HG03175 (cell line): ENCODE measurements around the gene CRELD2.
A peak's percentile ranks its signal among the peaks of the same experiment; 100 is the strongest.

Experiments used
- ATAC-seq: cut with Tn5 transposase; IDR thresholded peaks from one replicate; pipeline ENCODE4 v1.9.1; 2021; ENCODE audit warnings: mild to moderate bottlenecking, moderate library complexity; ENCODE audit not compliant: unreplicated experiment

CRELD2 gene

DNA sequence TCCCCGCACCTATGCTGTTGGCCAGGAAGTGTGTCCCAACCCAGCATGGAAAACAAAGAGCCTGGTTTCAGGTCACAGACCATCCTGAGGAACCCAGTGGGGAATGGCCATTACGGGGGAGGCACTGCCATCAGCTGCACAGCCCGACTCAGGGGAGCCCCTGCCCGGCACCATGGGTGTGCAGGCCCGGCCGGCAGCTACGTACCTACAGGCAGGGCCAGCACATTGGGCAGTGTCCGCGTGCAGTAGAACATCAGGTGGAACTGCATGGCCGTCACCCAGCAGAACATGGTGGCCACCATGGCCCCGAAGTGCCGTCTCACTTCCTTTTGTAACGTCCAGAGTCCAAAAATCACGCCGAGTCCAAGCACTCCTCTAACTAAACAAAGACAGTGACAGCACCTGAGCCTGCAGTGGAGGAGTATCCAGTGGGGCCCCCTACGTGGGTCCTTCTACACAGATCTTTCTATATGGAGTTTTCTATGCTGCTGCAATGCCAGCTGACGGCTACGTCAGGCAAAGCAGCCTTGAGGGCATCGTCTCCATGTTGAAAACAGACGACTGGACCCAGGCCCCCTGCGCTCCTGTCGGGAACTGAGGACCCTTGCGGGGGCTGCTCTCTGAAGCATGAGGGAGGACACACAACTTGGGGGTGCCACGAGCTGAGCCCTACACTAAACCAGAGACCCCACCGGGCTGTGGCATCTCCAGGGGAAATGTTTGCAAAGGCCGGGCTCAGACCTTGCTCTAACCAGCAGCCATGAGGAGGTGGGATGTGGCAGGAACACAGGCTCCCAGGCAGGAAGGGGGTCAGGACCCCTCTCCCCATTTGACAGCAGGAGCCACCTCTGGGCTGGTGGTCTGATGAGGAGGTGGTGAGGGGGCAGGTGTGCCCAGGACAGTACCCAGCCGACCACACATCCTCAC, 7.9 kb upstream of the CRELD2 start:
- no peak for ATAC-seq

DNA sequence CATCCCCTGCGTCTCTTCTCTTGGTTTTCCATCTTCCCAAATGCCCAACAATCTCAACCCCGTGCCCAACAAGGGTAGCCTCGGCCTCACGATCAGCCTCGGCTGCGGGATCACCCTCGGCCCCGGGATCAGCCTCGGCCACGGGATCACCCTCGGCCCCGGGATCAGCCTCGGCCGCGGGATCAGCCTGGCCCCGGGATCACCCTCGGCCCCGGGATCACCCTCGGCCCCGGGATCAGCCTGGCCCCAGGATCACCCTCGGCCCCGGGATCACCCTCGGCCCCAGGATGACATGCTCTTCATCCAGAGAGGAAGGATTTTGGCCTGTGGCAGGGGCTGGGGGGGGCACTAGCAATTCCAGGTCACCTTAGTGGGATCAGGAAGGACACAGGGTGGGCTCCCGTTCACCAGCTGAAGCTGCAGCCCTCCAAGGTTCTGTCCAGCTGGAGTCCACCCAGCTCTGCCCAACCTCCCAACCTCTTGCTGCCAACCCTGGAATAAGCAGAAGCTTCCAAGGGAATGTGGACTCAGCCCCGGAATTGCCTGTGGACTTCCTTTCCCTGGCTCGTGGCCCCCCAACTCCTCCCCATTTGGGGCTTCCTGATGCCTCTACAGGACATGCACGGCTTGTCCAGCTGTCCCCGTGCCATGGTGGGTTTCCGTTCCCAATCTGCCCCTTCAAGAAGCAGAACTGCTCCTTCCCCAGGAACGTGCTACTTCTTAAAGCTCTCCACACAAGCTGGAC, 6.4 kb upstream of the CRELD2 start:
- no peak for ATAC-seq

DNA sequence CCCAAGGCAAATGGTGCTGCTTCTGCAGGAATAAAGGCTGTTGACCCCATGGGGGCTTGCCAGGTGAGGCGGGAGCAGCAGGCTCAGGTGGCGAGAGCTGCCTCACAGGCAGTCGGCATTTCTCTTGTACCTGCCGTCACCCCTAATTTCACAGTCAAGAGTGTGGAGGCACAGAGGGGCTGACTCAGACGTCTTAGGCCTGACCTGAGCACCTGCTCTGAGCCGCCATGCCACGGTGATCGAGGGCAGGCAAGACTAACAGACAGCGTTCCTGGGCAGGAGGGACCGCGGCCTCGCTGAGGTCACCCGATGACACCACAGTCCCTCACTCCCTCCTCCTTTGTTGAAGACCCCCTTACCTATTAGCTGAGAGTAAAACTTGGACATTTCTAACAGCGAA, 5.4 kb upstream of the CRELD2 start:
- ATAC-seq: no peak

DNA sequence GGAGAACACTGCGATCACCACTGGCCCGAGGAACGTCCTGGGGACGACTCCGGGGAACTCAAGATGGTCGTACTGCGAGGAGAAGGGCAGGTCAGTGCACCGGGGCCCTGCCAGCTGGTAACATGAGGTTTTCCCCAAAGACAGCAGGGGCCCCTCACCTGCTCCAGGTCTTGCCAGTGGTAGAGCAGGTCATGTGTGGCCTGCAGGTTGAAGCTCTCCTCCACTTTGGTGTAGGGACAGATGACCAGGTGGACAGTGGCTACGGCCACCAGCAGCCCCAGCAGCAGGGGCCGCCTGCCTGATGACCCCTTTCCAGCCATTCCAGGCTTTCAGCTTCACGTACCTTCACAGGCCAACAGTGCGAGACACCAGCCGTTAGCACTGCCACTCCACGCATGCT, 5.0 kb upstream of the CRELD2 start:
- ATAC-seq: no peak

DNA sequence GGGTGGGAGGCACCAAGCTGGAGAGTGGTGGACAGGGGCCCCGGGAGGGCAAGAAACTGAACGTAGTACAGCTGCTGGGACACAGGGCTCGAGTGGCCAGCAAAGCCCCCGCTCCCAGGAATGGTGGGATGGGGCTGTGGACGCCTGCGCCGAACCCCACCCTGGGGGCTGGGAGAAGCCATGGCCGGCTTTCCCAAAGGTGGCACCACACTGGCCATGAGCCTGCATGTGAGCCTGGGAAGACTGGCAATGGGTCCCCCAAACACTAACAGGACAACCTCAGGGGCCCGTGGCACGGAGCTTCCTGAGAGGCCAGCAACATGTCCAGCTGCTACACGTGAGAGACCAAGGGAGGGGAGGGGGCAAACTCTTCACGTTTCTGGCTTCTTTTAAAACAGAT, 4.2 kb upstream of the CRELD2 start:
- ATAC-seq: no peak

DNA sequence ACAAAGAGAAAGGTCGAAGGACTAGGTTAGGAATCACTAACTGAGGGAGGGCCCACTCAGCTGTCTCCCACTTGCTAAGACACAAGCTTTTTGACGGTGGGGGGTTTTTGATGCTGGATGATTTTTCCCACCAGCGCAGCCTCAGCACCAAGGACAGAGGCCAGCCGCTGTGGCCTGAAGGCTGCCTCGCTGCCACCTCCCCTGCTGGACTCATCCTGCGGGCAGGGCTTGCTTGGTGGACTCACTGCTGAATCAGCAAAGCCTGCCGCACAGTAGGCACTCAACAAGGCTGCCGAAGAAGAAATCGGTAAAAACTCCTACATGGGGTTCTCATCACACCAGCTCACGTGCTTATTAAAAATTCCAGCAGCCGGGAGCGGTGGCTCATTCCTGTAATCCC, 2.8 kb upstream of the CRELD2 start:
- ATAC-seq: no peak

DNA sequence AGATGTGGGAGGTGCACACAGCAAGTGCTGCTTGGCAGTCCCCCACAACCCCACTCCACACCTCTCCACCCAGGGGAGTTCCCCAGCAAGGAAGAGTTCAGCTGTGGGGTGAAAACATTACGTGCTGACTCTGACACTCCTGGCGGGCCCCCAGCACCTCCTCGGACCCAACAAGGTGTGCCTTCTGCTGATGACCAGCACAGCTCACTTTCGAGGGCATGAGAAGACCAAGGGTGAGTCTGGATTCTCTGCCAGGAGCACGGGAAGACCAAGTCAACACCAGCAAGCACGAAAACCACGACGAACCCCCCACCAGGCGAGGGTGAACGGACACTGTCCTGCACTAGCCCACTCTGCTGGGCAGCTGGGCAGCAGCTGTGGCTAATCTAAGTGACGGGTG, 1.6 kb upstream of the CRELD2 start:
- ATAC-seq: no peak

DNA sequence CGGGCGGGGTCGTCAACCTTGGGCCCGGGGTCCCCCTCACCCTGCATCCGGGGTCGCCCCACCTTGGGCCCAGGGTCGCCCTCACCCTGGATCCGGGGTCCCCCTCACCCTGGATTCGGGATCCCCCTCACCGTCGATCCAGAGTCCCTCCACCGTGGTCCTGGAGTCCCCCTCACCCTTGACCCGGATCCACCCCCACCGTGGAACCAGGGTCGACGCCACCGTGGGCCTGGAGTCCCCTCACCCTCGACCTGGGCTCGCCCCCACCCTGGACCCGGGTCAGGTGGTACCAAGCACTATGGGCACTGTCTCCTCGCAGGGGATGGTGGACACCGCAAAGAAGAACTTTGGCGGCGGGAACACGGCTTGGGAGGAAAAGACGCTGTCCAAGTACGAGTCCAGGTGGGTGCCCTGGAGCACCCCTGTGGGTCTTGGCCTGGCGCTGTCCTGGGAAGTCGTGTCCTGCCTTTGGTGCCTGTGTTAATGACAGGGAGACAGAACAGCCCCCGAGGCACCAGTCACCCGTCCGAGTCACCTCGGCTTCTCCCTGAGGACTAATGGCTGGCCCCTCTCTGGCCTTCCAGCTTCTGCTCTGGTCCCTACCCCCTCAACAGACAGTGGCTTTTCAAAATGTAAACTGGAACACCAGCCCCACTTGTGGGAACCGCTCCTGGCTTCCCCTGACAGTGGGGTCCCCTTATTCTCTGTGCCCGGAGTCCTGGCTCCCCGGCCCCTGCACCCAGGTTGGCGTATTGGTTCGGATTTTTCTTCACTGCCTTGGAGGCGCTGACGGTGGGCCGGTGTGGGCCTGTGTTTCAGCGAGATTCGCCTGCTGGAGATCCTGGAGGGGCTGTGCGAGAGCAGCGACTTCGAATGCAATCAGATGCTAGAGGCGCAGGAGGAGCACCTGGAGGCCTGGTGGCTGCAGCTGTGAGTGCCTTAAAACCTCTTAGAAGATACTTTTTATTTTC, 762 bp downstream of the CRELD2 start:
- ATAC-seq: no peak

DNA sequence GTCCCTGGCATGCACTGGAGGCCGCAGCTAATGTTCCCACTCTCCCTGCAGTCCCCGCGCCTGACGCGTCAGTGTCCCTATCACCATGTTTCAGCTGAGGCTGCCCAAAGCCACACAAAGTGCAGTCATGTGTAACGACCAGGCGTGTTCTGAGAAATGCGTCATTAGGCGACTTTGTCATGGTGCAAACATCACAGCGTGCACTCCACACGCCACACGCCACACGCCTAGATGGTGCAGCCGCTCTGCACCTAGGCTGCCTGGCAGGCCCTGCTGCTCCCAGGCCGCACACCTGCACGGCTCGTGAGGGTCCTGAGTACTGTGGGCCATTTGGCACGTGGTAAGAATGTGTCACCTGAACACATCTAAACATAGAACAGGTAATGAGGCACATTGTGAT, 2.4 kb downstream of the CRELD2 start:
- no peak for ATAC-seq

DNA sequence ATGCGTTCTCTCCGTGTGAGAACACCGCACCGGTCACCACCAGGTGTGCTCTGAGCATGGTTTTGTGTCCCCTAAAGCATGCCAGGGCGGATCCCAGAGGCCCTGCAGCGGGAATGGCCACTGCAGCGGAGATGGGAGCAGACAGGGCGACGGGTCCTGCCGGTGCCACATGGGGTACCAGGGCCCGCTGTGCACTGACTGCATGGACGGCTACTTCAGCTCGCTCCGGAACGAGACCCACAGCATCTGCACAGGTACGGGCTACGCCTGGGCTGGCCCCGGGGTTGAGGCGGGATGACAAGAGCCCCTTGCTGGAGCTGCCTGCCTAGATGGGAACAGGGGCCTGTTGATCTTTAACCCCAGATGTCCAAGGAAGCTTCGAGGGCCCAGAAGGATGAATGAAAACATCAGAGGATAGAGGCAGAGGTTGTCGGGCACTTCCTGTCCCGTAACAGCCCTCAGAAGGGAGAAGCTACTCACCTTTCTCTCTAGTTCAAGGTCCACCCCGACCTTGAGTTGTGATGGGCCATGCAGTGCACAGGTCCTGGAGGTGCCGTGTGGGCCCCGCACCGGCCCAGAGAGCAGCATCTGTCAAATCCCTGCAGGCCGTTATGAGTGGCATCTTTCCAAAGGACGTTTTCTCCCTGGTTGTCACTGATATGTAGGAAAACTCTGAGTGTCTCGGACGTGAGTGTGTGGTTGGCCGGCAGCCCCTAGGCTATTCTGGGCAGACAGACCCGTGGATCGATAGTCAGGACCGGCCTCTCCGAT, 3.3 kb downstream of the CRELD2 start:
- no peak for ATAC-seq

DNA sequence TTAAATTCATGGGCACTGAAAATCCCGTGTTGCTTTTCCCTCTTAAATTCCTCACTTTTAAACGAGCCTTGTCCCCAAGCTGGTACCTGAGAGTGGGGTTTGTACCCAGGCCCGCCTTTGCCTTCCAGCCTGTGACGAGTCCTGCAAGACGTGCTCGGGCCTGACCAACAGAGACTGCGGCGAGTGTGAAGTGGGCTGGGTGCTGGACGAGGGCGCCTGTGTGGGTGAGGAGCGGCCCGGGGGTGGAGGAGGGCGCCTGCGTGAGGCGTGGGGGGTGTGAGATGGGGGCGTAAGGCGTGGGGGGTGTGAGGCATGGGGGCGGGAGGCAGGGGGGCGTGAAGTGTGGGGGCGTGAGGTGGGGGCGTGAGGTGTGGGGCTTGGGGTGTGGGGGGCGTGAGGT, 4.0 kb downstream of the CRELD2 start:
- no peak for ATAC-seq

DNA sequence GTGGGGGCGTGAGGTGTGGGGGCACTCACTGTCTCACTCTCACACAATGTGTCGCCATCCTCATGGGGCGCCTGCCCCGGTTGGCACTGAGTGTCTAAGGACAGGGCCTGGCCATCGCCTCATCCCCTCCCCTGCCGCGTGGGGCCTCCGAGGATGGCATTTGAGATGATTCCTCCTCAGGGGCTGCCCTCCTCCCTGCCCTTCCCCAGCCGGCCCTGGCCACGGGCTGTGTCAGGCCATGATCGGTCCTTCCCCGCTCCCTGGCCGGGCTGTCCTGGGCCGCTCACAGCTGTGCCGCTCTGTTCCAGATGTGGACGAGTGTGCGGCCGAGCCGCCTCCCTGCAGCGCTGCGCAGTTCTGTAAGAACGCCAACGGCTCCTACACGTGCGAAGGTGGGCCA, 4.5 kb downstream of the CRELD2 start:
- ATAC-seq: no peak

DNA sequence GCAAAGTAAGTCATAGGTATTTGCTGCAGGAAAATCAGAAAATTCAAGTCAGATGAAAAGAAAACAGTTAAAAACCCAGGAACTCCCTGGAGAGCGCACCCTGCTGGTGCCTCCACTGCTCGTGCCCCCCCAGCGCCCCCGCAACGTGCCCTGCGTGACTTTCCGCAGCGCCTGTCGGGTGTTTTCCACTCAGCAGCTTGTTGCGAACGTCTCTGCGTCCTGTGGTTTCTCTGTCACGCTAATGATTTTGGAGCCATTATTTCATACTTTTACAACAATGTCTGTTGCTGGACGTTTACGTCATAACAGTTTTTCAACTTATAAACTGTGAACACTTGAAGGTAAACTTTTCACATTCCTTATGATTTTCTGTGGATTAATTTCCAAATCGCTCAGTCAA, 5.0 kb downstream of the CRELD2 start:
- ATAC-seq: no peak

DNA sequence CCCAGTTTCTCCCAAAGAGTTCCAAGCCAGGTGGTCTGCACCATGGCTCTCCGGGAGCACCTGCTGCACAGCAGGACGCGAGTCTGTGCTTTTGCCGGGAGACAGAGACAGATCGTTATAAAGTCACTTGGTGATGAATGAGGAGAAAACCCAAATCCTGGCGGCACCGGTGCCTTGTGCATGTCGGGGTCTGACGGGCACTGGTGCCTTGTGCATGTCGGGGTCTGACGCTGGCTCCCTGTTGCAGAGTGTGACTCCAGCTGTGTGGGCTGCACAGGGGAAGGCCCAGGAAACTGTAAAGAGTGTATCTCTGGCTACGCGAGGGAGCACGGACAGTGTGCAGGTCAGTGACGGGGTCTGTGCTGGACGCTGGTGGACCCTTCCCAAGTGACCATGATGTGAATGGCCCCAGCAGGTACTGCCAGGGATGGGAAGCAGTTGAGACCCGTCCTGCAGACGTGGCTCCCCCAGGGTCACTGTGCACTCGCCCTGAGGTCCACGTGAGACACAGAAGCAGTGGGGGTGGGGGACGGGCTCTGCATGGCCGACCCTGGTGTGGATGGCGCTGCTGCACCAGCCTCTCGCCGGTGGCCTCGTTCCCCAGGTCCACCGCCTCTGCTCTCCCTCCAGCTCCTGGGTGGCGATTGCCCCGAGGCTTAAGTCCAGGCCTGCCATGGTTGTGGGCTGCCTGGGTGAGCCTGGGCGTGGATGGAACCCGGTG, 5.8 kb downstream of the CRELD2 start:
- no peak for ATAC-seq

DNA sequence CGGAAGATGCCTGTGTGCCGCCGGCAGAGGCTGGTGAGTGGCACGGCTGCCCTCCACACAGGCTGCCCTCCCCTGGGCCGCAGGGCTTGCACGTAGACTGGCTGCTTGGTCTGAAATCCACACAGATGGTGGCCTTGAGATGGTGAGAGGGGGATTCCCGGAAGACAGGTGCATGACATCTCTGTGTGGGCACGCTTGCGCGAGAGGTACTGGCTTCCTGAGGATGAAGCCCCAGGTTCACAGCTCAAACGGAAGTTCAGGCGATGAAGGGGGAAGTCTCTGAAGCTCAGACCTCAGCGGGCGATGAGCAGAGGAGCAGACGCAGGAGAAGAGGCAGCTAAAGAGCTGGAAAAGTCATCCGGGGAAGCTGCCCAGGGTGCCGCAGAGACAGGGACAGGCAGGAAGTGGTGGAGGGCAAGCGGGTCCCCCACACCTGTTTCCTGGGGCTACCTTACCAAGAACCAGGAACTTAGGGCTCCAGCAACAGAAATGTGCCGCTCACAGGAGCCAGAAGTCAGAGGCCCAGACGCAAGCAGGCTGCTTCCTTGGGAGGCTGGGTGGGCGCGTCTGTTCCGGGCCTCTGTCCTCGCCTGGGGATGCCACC, 7.2 kb downstream of the CRELD2 start:
- ATAC-seq: peak; percentile 54

DNA sequence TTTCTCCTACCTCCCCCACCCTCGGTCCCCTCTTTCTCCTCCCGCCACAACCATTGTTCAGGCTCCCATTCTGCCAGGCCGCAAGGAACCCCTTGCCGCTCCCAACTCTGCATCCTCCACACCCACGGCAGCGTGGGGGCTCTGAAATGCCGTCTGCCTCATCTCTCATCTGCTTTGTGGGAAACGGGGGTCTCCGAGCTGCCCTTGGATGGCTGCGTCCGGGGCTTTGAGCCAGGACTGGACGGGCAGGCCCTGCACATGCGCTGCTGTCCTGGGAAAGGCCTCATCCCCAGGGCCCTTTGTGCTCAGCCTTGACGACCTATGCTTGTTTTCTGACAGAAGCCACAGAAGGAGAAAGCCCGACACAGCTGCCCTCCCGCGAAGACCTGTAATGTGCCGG, 8.5 kb downstream of the CRELD2 start:
- ATAC-seq: no peak

DNA sequence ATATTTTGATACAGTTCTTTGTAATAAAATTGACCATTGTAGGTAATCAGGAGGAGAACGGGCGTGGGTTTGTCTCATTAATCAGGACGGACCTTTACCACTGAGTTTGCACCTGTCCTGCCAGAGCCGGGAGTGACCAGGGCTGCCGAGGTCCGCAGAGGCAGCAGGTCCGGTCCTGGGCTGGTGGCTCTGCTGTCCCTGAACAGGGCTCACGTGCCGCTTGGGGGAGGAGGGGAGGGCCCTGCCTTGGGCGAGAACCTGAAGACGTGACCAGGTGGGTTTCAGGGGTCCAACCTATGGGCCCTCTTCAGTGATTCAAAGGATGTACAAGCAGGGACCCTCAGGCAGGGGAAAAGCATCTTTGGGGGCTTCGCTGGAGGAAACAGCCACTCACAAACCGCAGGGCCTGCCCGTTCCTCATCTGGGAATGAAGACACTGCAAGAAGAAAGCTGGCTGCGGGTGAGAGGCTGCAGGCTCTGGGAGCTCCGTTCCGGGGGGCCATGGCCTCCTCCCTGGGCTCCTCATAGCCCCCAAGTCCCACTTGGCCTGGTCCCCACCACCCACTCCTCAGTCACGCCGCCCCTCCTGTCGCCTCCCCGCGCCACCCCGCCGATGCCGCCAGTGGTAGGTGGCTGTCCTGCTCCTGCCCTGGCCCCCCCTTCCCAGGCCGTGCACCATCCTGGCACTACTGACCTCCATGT, 9.2 kb downstream of the CRELD2 start:
- no peak for ATAC-seq

DNA sequence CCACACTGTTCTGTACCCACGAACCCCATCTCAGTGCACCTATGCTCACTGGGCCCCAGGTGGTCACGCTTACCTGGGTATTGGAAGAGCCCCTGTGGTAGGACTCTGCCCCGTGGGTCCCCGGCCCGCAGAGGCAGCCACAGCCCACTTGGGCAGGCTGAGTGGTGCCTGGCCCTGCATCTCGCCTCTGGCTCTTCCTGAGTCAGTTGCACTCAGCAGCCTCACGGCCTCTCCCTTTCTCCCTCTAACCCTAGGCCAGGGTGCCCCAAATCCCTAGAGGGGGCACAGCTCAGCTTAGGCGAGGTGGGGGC, 9.7 kb downstream of the CRELD2 start:
- ATAC-seq: no peak
